ENCODE results near the gene GPR153.

GRCh38 chr1:6251233-6251632 is 9.7 kb downstream of the GPR153 start:
- TF ChIP-seq CTCF (IDR thresholded peaks at IDR 0.05; ENCODE audit: low read length): no peak
- TF ChIP-seq EZH2 (IDR thresholded peaks at IDR 0.05; ENCODE audit: borderline replicate concordance, low read length): no peak
